HG03575 (cell line): ENCODE measurements around the gene GFRA1.

Experiments used
- ATAC-seq: cut with Tn5 transposase; IDR thresholded peaks from one replicate; pipeline ENCODE4 v1.9.1; 2021; ENCODE audit not compliant: unreplicated experiment, insufficient number of reproducible peaks, low FRiP score; ENCODE audit errors: extremely low read depth

GFRA1 gene

DNA sequence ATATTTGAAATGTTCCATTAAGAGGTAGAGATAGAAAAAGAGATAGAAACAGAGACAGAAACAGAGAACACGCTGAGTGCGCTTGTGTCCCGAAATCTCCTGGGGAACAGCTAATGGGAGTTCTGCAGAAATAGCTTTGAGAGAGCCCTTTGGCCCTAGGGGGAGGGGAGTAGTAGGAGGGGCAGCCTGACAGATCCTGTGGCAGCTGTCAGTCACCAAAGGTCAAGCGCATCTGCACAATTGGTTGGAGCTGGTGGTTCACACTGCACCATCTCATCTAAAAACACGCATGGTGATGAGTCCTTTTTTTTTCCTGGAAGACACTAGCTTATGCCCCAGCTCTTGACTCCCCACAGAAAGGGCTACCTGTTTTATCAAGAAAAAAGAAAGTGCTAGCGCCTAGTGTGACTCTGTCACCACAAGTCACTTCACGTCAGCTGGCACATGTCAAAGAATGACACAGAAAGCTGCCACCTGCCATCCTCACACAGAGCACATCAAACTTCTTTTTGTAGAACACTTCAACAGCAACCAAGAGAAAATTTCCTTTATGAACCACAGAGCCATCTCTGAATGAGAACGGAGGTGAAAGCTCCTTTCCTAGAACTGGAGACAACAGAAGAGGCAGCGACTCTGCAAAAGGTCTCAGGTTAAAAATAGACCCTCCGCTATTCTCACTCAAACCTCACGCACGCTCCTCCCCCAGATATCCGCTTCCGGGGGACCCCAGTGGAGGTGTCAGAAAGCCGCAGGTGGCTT lies 125.7 kb downstream of the GFRA1 start:
- no peak for ATAC-seq

DNA sequence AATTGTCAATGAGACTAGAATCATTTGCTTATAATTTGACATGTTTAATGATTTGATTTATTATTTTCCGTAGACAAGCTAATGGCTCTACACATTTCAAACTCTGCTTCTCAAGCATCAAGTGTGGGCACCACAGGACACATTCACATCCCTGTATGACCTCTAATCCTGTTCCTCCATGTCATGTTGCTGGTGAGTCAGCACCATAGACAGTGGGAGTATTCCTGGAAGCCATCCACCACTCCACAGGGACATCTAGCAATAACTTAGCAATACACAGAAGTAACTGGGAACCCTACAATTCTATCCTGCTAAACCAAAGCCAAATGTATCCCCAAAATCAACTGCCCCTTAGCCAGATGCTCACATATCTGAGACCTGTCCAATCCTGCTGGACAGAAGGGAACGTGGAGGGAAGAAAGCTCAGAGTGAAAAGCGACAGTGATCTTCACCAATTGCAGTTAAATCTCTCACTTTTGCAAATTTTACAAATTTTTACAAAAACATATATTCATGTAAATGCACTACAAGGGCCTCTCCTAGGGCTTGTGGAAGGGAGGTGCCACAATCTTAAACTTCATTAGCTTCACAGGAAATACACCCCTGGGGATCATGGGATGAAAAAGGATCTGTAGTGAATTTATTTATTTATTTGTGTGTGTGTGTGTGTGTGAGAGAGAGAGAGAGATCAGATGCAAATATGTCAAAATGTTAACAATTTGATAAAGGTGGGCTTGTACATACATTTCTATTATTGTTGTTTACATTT lies 126.5 kb downstream of the GFRA1 start:
- no peak for ATAC-seq

DNA sequence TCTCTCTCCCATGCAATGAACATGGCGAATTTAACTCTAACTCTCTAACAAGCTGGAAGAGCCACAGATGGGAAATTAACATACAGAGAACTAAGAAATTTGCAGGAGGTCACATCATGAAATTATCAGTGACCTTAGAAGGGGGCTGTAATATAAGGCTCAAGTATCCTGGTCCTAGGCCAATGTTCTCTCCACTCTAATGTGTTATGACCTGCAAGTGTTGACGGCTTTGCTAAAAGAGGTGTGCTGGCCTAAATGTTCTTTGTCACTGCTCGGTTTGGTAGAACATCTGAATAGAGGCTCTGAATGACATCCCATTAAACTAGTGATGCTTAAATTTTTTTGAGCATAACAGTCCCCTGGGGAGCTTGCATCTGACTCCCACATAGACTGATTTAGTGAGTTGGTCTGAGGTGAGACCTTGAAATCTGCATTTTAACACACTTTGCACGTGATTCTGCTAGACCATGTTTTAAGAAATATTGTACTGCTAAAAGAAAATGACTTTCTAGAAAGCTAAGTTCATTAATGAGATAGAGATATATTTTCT lies 129.3 kb downstream of the GFRA1 start:
- ATAC-seq: no peak

DNA sequence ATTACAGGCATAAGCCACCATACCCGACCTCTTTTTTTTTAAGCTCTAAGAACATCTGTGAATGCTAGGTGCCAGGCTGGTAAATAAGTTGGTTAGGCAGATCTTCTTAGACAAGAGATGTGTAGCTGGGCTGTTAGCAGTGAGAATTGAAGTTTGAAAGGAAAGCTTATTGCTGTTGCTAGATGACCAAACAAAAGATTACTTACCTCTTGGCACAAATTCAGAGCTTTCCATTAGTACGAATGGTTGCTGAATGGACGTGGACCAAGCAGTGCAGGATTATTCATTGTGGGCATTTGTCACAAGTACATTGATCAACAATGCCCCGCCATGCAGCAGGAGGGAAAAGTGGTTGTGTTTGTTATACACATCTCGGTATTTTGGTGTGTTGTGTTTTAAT lies 131.2 kb downstream of the GFRA1 start:
- ATAC-seq: no peak

DNA sequence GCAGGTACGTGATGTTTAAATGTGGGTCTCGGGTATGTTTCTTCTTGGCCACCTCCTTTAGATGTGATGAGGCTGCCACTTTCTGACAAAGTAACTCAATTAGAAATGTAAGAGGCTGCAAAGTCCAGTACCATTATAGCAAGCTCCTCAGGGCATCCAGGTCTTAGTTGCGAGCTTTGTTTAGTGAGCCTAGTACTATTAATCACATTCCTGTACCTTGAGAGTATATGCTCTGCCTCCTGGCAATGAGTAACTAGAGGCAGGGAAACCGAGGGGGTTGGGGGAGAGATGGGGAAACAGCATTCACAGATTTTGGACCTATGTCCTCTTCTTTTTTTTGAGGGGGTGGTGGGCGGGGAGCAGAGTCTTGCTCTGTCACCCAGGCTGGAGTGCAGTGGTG lies 131.8 kb downstream of the GFRA1 start:
- no peak for ATAC-seq

DNA sequence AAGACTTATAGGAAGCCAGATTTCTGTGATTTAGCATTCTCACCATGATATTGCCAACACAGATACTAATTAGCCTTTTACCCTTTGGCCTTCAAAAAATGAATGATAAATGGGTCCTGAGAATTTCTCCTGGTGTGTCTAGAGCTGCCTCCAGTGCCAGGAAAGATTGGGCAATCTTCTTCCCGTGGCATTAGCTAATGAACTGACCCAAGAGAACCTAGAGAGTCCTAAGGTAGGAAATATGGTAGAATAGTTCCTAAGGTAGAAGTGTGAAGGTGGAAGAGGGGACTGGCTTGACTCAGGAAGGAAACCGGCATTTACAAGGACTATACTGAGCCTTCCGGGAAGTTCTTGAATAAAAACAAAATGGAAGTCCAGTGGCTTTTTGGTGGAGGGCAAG lies 133.1 kb downstream of the GFRA1 start:
- no peak for ATAC-seq

DNA sequence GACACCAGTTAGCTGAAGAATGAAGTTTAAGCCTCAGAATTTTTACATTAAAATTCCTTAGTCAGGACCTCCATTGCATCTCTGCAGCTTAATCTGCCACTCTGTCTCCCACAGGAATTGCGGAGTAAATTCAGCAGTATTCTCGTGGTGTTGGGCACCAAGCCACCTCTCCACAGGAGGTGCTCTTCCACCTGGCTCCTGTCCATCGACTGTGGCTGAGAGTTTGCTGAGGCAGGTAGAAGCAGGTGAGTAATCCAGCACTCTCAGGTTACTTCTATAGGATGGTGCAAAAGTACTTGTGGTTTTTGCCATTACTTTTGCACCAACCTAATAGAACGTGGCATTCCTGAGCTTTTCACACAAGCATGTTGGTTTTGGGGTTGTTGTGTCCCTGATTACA lies 134.1 kb downstream of the GFRA1 start:
- ATAC-seq: no peak

DNA sequence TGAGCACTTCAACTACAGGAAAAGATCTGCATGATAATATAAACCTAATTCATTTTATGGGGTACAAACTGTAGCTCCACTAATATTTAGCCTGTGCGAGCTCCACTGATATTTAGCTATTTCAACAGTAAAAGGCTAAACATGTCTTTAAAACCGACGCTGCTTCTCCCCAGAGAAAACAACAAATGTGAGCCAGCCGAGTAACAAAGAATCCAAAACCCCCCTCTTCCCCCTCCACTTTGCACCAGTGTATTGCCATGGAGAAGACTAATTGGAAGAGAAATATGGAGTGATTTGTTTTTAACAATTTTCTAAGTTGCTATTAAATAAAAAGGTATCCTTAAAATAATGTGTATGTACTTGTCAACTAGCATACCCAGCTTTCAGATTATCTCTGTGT lies 136.7 kb downstream of the GFRA1 start:
- ATAC-seq: no peak

DNA sequence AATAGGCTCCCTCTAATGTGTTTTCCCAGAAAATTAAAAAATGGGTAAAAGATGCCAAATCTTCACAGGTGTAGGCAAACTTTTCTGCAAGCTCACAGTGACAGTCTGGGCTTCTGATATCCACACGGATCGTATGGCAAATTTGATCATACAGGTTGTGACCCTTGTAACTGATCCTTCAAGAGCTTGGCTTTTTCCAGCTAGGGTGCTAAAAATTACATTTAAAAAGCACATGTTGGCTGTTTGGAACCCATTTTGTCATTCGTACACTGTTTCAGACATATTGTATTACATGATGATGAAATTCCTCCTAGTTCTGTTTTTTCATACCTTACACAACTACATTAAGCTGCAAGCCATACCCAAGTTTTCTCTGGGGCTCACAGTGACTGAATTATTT lies 138.7 kb downstream of the GFRA1 start:
- no peak for ATAC-seq

DNA sequence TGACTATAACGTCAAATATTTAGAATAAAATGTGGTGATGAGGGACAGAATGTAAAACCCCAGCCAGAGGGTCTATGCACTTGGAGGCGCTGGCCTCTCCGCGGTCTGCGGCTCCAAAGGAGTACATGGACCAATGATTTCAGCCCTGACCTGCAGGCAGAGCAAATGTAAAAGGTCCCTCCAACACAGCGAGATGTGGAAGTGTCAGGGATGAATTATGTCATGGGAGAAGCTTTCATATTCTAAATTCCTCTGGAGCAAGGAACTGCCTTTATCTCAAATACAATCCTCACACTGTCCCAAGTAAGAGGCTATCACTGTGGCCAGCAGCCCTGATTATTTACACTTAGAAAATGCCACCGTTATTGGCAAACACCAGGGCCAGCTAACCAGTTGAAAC lies 139.4 kb downstream of the GFRA1 start:
- no peak for ATAC-seq

DNA sequence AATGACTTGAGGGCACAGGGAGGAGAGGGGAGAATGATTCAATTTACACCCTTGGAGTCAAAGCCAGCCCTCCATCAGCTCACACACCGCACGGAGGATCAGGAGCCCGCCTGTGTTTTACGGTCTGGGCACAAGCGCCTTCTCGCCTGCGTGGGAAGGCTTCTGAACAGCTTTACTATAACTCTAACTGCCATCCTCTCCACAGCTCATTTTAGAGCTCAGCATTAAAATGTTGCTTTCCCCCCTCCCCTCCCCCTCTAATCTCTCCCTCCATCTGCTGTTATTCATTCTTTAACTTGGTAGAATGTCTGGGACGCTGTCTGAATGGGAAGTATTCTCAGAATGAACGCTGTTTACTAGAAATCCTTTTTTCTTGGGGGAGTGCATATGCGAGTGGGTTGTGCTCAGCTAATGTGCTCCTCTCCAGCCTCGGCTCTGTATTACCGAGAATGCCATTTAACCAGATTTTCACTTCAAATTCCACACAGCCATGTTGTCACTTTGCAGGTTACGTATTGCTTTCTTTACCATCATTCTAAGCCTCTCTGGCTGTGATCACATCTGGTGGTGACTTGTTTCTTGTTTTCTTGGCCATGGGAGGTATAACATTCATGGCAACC lies 140.1 kb downstream of the GFRA1 start:
- no peak for ATAC-seq

DNA sequence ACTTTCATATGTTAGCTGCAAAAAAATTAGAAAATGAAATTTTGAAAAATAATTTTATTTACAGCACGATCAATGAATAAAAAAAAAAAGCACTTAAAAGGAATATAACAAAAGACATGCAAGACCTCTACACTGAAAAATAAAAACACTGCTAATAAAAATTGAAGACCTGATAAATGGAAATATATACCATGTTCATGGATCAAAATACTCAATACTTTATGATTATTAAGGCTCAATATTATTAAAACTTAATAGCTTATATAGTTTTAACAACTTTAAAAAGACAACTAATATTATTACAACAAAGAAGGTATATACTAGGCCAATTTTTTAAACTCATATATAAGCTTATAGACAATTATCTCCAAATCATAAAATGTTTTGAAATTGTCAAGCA lies 143.0 kb downstream of the GFRA1 start:
- no peak for ATAC-seq

DNA sequence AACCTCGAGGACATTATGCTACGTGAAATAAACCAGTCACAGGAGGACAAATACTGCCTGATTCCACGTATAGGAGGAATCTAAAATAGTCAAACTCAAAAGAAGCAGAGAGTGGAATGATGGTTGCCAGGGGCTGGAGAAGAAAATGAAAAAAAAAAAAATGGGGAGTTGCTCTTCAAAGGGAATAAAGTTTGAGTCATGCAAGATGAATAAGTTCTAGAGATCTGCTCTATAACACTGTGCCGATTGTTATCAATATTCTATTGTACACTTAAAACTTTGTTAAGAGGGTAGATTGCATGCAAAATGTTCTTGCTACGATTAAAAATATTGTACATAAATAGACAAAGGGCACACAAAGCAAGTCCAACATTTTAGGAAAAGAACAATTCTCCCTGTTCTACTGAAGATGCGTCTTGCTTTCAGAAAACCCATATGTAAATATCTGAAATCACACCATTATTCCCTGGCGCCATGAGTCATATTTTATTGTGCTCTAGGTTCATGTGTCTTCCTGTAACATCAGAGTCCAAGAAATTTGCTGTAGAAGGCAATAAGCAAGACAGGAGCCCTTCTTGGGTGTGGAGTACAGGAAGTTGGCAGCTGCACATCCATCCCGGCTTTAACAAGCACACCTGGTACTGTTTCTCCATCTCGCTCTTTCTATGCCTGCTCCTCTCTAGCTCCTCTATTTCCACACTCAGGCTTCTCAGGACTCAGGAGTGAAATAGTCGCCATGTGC lies 145.9 kb downstream of the GFRA1 start:
- ATAC-seq: no peak

DNA sequence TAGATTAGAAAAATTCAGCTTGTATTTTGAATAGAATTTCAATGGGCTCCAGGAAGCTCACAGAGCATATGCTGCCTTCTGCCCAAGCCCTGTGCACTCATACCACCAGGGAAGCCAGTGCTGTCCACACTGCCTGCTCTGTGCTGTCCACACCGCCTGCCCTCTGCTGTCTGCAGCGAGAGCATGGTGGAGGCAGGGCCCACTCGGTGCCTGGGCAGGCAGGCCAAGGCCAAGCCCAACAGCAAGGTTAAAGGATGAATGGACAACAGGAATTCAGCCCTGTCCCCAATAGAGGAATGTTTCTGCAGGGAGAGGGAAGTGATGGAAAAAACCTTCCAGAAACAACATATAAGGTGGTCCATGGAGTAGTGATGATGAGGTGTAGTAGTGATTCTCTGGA lies 146.8 kb downstream of the GFRA1 start:
- ATAC-seq: no peak

DNA sequence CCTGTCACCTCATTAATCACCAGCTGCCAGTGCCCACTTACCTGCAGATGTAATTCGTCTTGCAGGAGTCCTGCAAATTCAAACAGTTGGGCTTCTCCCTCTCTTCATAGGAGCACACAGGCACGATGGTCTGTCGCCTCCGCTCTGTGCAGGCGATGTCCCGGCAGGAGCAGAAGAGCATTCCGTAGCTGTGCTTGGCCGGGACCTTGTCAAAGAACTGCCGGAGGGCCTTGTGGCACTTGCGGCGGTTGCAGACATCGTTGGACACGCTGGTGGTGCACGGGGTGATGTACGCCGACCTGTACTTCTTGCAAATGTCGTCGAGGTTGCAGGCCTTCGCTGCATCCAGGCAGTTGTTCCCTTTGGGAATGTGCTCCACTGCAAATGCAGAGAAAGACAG lies 147.8 kb downstream of the GFRA1 start:
- no peak for ATAC-seq

DNA sequence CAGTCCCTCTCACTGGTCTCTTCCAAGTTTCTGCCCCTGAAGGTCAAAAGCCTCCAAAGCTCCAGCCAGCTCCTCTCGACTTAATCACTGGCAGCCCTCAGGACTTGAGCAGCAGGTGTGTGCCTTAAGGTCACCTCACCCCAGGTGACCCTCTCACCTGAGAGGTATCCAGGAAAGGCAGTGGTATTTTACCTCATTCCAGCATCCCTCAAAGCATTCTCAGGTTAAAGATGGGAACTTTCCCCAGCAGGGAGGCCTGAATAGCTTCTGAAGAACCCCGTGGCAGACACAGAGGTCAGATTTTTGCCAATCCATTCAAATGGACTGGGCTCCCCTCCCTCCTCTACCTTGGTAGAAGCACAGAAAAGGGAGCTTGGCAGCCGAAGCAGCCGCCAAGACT lies 148.2 kb downstream of the GFRA1 start:
- no peak for ATAC-seq

DNA sequence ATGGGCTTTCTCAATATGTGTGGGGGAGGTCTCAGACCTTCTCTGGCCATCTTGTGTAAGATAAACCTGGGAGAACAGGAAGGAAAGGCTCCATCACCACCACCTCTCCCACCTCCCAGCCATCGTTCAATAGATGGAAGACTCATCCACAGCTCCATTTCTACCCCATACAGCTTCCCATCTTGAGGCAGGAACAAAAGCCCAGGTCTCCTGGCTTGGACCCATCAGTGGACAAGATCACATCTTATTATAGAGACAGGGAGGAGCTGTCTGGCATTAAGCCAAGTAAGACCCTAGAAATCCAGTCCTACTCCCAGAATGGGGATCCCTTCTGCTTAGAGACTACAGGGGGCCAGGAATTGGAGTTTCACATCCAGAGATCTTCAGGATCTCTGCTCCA lies 150.3 kb downstream of the GFRA1 start:
- no peak for ATAC-seq

DNA sequence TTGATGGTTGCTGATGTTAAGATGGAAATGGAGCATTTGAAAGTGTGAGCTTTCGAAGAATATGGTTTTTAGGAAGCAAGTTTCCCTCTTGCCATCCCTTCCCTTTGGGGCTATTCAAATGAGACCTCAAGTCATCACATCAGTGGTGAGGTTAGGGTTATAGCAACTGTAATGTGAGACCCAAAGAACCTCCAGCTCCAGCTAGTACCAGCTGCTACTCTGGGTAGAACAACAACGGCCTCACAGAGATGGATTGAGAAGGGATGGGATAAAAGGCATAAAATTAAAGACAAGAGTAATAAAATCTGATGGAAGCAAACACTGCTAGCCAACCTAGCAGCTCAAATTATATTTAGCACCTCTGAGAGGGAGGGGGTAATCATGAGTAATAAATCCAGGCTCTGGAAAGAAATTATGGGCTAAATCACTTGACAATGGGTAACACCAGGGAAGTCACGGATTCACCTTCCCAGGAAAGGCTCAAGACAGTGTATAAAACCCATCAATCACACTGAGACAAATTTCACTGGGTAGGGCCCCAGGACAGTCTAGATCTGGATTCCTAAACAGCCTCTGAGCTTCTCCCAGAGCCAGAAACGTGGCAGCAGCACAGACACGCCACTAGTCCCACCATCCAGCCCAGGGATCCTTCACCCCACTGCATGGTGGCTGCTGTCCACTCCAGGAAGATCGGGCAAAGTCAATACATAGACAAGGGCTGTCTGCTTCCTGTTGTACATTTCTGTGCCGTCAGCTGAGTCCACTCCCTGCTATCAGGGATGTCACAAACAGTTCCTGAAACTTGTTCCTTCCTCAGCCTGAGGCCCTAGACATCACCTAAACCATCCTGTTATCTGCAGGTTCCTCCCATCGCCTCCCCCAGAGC lies 151.1 kb downstream of the GFRA1 start:
- ATAC-seq: no peak
